ENCODE data around the gene NR3C2.
"Not testable (repeated sequence)": the region's sequence is repeated elsewhere in the genome, so short reads cannot be mapped to it uniquely, and the experiment has no call there.

The NR3C2 gene

DNA sequence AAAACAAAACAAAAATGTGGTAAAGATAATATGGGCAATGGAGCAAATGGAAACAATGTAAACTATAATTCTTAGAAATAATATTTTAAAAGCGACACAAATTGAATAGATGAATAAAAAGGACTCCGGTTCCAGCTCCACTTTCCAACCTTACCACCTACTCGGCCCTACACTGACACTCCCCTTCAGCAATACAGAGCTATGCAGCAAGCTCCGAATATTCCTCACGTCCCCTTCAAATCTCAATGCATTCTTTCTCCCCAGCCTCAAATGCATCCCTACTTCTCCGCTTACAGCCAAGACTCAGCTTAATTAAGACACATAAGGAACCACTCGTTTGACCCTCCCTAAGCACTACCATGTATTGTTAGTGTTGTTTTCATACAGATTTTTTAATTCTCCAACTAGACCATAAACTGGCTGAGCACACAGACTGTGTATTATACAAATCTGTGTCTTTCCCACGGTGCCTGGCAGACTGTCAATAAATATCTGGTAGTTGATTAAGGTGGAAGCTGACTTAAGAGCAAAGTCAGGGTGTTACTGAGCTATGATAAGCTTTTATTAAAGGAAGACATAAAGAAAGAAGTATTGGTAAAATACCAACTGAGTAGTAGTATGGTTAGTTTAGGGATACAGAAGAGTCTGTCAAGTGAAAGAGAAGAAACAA, 219.1 kb downstream of the NR3C2 start:
- DNase-seq (ENCODE audit: low read depth in 2 of 2), result no peak

DNA sequence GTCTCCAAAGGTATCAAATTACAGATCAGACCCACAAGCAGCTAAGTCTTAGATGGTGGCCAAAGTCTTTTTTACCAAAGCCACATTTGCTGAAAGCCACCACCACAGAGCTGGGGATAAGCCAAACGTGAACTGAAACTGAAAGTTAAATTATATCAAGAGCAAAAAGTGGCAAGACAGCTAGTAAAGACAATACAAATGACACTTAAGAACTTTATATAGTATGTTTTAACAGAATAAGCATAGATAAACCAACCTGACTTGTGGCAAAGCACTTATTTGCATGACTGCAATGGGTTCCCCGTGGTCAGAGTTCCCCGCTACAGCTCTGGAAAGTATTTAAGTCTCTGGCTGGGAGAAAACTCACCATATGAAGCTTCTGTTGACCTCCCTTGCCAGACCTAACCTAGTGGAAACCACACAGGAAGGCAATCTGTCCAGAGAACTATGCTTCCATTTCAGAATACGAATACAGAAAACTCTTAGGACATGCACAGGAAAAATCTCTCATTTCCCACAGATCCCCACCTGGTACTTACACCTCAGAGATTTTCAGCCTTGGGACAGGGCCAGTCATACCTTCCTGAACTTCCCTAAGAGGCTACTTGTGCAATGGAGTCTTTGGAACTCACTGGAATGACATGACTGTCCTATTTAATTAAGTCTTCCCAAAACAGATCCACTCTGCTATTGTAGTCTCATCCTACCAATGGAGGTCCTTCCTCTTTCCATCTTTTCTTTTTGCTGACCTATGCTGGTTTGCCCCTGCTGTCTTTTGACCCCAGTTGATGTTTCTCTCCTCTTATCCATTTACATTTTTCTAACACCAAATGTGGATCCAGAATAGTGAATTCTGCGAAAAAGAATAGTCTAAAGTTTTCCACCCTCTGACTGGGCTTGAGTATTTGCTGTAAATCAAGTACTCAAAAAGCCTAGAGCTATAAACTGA, 225.1 kb downstream of the NR3C2 start:
- DNase-seq (ENCODE audit: low read depth in 2 of 2), result no peak

DNA sequence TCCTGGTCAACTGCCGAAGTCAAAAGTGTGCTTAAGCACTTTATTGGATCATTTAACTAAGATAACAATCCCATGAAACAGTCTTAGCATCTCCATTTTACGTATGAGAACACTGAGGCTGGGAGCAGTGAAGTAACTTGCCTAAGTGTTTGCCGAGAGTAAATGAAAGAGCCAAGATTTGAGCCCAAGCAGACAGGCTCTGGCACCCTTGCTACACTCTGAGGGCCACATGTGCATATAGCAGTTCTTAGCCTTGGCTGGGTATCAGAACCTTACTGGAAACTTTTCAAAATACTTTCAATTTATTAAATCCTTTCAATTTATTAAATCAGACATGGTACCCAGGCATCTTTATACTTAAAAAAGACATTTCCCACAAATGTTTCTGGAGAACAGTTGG, 225.9 kb downstream of the NR3C2 start:
- no peak for DNase-seq (ENCODE audit: low read depth in 2 of 2)

DNA sequence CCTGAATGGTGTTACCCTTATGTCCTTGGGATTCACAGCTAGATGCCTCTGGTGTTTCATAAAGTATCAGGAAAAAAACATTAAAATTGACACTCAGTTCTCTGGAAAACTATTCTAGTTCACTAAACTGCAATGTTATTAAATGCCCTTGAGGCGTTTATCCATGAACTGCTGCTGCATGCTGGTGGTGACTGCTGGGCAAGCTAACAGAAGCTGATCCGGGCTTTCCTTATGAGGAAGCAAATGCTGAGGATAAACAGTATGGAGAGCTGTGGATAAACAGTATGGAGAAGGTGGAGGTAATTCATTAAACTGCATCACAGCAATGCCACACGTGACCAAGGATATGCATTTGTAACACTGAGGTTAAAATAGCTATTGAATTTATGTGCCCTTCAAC, 227.0 kb downstream of the NR3C2 start:
- no peak for DNase-seq (ENCODE audit: low read depth in 2 of 2)

DNA sequence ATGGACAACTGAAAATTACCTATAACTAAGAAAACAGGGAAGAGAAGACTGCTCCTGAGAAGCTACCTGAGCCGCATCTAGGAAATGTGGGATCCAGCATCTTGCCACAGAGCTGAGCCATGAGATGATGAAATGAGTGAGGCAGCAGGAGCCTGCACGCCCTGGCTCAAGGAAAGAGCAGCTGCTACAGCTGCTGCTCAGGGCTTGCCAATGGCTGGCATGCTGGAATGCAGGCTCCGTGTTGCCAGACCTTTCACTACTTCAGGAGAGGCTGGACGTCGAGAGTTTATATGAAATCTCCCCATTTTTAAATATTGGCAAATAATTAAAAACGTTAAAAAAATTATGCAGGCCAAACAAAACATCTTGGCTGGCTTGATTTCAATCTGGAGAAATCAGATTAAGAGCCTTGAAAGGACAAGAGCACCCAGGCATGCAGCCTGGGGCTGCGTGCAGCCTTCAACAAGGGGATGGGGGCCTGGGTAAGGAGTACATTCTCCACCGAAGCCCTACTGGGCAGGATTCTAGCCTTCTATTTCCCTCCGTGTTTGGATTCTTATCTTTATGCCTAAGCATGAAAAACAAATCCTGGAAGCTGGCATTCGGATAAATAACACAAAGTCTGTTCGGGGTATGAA, 227.6 kb downstream of the NR3C2 start:
- DNase-seq (ENCODE audit: low read depth in 2 of 2), result no peak

DNA sequence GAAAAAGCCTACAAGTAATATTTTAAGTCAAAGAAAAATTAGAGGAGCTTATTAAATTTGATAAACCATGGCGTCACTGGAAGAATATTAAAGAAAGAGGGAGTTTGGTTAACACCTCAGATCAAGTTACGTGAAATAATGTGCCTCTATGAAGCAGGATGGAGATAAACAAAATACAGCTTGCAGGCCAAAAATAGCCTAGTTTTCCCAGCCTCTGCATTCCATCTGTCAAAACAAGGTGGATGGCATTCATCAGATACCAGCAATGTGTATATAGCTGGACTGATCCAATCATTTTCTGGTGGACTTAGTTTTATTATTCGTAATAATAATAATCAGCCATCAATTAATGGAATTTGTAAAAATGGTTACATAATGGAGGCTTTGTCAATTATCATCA, 230.7 kb downstream of the NR3C2 start:
- no peak for DNase-seq (ENCODE audit: low read depth in 2 of 2)

DNA sequence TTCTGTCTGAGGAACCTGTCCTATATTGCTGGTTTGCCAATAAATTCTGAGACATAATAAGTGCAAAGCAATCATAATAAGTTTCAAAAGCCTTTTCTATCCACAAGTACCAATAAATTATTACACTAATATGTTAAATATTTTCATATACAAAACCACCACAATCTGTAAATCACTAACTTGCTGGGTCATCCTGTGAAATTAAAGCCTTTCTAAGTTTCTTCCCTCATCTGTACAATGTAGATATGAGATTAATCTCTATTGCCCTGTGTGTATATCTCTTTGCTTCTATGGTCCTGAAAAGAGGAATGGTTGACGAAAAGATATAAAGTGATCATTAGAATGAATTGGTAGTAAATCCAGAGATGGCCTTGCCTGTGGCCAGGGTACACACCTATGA, 231.6 kb downstream of the NR3C2 start:
- no peak for DNase-seq (ENCODE audit: low read depth in 2 of 2)

DNA sequence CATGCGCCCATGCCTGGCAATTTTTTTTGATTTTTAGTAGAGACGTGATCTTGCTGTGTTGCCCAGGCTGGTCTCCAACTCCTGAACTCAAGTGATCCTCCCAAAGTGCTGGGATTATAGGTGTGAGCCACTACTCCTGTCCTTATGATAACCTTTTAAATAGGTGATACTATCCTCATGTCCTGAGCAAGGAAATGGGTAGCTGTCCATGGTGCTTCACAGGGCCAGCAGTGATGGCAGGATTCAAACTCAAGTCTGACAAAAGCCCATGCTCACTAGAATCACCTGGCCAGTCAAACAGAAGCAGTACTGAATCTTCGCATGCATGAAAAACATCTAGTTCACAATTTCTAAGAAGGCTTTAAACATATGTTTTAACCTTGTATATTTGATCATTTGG, 235.1 kb downstream of the NR3C2 start:
- DNase-seq (ENCODE audit: low read depth in 2 of 2), result no peak

DNA sequence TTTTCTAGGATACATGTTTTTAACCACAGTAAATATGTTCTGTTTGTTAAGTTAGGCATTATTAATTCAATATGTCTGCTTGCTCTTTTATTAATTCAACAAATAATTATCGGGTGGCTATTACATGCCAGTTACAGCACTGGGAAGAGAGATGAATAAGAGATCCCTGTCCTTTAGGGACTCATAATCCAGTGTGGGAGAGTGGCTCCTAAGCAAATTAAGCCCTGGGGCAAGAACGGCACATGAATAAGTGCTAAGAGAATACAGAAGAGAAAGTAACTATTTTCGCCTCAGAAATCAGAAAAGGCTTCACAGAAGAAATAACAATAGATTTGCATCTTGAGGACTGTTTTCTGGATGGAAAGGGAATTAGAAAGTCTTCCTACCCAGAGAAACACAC, 236.7 kb downstream of the NR3C2 start:
- no peak for DNase-seq (ENCODE audit: low read depth in 2 of 2)

DNA sequence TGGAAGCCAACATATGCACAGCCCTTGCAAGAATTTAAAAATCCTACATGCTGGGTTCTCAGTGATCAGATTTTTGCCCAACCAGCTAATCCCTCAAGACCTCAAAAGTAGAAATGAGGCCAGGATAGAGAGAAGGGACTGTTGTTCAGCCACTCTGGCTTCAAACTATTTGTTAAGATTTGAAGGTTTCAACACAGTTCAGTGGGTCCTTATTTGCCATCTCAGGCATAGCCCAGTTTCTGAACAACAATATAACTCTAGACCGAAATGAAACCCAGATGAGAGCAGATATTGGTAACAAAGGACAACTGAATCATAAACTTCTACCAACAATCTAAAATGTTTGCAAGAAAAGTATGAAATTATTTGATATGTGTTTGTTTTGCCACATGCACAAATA, 237.3 kb downstream of the NR3C2 start:
- no peak for DNase-seq (ENCODE audit: low read depth in 2 of 2)

DNA sequence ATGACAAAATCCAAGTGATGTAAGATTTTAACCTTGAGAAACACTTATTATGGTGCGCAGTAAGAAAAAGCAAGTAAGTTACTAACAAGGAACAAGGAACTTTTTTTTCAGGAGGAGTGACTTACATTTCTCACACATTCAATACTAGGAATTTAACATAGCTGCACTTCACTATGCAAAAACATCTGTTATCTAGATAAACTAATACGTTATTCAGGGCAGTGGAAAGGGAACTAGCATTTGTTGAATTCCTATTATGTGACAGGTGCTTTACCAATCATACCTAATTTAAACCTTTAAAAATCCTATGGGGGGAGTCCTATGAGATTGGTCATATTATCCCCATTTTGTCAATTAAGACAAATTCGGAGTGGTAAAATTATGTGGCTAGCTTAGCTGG, 238.0 kb downstream of the NR3C2 start:
- DNase-seq (ENCODE audit: low read depth in 2 of 2), result no peak

DNA sequence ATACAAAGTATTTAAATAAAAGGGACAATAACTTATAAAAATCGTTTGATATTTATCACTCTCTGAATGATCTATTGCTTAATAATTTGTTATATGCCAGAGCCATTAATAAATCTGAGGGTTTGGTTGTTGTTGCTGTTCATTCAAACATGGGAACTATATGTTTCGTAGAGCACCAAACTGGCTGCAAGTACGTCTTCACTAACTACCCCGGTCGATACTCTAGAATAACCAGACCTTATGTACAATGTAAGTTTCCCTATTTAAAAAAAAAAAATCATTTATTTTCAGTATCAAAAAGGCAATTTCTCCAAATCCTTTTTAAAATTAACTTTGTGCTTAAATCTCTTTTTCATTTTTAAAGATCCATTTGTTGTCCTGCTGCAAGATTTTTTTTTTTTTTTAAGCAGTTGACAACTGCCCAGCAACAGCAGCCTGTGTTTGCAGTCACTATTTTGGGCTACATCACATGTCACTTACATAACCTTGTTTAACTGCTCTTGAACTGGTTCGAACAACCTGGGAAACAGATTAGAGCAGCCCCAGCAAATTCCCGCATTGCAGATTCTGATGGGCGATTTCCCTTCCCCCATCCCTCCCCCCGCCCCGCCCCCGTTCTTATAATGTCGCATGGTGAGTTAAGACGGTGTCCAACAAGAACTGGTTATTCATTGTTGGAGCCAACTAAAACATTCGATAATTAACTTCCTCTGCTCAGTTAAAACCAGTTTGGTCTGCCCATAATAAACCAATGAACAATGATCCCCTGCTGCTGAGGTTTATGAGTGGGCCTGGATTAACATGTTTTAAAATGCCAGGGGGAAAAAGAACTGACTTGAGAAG, 238.9 kb downstream of the NR3C2 start:
- DNase-seq (ENCODE audit: low read depth in 2 of 2), result no peak

DNA sequence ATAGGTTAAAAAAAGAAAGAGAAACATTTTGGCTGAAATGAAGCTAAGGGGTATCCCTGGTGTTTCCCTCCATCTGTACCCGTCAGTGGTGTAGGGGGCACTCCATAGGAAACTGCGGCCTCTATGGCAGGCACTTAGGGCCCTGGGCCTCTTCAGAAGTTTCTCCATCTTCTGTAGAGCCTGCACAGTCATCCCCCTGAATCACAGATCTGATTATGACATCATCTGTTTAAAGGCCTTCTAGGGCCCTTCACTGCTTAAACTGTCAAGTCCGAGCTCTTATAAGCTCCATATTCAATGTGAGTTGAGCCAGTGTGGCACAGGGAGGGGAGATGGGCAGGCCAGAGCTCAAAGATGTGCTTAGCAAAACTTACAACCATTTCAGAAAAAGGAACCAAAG, 241.3 kb downstream of the NR3C2 start:
- DNase-seq (ENCODE audit: low read depth in 2 of 2), result no peak

DNA sequence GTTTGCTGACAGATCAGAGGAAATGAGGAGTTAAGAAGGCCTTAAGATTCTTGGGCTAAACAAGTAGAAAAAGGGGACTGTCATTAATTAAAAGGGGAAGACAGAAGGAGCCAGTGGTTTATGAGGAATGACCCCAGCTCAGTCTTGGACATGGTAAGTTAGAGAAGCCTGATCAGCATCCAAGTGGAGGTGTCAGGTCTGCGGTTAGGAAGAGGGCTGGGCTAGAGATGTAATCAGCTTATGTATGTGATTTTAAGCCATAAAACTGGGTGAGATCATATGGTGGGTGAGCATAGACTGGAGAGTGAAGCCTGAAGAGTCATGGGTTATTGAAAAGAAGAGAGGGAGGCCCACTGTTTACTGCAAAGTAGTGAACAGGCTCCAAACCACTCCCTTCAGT, 246.1 kb downstream of the NR3C2 start:
- DNase-seq (ENCODE audit: low read depth in 2 of 2), result no peak

DNA sequence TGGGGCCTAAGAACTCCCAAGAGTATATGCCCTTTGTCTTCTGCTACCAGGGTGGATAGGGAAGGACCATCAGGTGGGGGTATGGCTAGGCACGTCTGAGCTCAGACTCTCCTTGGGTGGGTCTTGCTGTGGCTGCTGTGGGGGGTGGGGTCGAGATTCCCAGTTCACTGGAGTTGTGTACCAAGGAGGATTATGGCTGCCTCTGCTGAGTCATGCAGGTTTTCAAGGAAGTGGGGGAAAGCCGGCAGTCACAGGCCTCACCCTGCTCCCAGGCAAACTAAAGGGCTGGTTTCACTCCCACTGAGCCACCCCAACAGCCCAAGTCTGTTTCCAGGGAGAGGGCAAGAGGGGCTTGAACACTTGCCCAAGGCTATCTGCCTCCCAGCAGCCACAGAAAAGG, 249.7 kb downstream of the NR3C2 start:
- no peak for DNase-seq (ENCODE audit: low read depth in 2 of 2)

DNA sequence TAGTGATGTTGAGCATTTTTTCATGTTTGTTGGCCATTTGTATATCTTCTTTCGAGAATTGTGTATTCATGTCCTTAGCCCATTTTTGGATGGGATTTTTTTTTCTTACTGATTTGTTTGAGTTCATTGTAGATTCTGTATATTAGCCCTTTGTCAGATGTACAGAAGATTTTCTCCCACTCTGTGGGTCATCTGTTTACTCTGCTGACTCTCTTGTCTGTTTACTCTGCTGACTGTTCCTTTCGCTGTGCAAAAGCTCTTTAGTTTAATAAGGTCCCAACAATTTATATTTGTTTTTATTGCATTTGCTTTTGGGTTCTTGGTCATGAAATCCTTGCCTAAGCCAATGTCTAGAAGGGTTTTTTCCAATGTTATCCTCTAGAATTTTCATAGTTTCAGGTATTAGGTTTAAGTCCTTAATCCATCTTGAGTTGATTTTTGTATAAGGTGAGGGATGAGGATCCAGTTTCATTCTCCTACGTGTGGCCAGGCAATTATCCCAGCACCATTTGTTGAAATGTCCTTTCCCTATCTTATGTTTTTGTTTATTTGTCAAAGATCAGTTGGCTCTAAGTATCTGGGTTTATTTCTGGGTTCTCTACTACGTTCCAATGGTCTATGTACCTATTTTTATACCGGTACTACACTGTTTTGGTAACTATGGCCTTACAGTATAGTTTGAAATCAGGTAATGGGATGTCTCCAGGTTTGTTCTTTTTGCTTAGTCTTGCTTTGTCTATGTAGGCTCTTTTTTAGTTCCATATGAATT, 254.6 kb downstream of the NR3C2 start:
- not testable (repeated sequence) for DNase-seq (ENCODE audit: low read depth in 2 of 2)

DNA sequence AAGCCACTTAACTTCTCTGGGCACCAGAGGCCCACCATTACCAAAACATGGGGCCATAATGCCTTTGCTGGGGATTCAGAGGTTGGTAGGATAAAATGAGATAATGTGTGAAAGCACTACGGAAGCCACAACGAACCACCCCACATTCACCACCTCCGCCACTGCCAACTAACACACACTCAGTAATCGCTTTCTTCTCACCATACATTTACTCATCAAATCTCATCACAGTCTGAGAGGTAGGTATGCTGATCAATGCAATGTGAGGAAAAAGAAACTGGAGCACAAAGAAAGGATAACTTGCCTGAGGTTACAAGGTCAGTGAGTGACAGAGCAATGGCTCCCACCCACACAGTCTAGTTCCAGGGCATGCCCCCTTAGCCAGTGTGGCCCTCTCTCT, 257.3 kb downstream of the NR3C2 start:
- DNase-seq (ENCODE audit: low read depth in 2 of 2), result no peak

DNA sequence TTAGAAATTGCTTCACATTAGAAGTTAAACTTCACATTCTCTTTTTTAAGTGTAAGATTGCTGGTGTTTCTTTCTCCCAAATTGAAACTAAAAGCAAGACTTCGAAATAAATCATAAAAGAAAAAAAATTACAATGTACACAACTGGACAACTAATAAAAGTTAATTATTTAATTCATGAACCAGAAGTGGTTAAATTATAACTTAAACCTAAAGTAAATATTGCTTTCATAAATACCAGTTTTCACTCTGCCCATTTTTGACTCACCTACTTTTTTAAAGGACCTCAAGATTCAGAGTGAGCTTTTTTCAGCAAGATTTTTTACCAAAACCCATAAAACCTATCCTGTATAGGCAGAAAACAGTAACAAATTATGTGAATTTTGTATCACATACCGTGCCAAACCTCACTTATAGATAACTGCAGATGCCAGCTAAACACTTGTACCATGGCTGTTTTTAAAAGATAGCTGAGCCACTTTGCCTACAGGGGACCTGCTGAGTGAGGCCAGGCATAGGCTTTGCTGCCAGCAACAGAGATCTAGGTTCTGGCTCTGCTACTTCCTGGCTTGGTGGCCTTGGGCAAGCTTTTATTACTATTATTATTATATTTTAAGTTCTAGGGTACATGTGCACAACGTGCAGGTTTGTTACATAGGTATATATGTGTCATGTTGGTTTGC, 259.8 kb downstream of the NR3C2 start:
- DNase-seq (ENCODE audit: low read depth in 2 of 2), result no peak

DNA sequence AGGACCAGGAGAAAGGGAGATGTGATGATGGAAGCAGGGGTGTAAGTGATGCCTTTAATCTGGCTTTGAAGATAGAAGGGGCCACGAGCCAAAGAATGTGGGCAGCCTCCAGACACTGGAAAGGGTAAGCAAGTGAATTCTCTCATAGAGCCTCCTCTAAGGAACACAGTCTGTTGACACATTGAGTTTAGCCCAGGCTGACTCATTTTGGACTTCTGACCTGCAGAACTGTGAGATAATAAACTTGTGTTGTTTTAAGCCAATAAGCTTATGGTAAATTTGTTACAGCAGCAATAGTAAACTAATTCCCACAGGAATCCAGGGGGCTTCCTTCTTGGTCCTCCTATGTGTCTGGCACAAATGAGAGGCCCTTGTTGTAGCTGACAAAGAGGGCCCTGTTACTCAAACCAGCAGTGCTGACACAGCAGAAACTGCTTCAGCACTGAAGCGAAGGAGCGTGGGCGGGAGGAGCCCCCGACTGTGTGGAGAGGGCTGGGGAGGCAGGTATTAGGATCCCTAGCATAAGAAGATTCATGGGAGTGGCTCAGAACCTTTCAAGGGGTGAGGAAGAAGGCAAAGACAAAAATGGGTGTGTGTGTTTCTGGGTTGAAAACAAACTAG, 268.7 kb downstream of the NR3C2 start:
- no peak for DNase-seq (ENCODE audit: low read depth in 2 of 2)

DNA sequence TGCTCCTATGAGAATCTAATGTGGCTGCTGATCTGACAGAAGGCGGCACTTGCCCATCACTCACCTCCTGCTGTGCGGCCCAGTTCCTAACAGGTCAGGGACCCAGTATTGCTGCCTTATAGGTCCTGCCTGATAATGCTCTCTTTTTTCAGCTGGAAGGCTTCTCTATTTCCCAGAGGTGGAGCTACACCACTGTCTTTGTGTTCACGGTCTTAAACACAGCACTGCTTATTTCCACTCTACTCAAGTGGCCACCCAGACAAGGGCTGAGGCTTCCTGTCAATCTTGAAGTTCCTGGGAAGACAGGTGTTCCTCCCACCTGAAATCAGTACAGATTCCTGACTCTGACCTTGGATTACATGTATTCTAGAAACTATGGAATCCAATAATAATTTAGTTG, 270.6 kb downstream of the NR3C2 start:
- no peak for DNase-seq (ENCODE audit: low read depth in 2 of 2)

All from stimulated activated CD4-positive, alpha-beta T cell treated with anti-CD3 and anti-CD28 coated beads, Interleukin-1b, Interleukin-23, amount 100 ng/mL, for 4 hours (primary cell).